HepG2 (cell line): ENCODE data around the gene CITED2.

Experiments used
- TAF1 ChIP-seq: sonication (generic); formaldehyde crosslinking; IDR thresholded peaks from 2 replicates; pipeline ENCODE4 v1.4.0; 2020; ENCODE audit warnings: missing genetic modification reagents
- ZNF407 ChIP-seq: sonication (generic); formaldehyde crosslinking; IDR thresholded peaks from one replicate; pipeline ENCODE4 v1.5.1; 2020; ENCODE audit warnings: mild to moderate bottlenecking, missing genetic modification reagents; ENCODE audit errors: not compliant biosample characterization

- TF ChIP-seq ZNF407 (no peak), TAF1 (CRISPR knock-in tag) (no peak)
These were observed 37.4 kb downstream of the CITED2 start for GRCh38 chr6:139337001-139337400.
